Activated CD4-positive, alpha-beta T cell treated with anti-CD3 and anti-CD28 coated beads, Interleukin-10, Interleukin-2, amounts not matched to agents 100 ng/mL and 50 ng/mL, durations not matched to agents 16 hours and 8 hours (primary cell): ENCODE measurements around the gene TNNT1.

Source experiments
- DNase-seq: peaks from one replicate; pipeline ENCODE4 v3.0.0-alpha.2; 2020

Gene TNNT1

DNA sequence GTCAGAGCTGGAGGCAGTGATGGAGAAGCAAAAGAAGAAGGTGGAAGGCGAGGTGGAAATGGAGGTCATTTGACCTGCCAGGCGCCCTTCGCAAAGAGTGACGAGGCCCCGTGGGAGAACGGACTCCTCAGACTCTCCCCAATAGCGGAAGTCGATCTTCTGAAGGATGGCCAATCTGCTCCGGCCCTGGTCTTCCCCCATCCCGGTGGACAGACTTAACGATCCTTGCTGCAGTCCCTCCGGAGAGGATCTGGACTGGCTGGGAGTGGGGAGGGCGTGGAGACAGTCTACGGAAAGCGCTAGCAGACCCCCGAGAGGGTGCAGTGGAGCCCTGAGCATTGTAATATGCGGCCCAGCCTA is 61.5 kb downstream of the TNNT1 start:
- DNase-seq: no peak

DNA sequence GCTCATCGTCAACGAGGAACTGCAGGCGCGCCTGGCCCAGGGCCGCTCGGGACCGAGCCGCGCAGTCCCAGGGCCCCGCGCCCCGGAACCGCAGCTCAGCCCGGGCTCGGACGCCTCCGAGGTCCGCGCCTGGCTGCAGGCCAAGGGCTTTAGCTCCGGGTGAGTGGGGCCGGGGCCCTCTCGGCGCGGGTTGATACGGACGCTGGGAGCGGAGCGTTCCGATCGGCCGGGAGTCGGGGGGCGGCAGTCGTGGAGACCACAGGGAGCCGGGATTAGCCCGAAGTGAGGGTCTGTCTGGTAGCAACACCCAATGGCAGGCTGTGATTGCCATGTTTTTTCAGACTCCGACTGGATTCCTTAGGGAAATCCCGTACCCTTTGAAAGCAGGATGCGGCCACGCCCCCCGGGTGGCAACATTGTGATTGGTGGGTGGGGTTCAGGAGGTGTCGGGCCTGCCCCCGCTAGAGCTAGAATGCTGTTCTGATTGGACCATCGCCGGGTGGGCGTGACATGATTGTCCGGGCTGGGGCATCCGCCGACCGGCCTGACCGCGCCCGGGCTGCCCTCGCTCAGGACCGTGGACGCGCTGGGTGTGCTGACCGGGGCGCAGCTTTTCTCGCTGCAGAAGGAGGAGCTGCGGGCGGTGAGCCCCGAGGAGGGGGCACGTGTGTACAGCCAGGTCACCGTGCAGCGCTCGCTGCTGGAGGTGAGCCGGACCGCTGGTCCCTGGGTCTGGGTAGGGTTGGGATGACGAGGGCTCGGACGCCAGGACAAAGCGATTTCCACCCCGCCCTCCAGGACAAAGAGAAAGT is 62.1 kb downstream of the TNNT1 start:
- DNase-seq: peak; percentile 65

DNA sequence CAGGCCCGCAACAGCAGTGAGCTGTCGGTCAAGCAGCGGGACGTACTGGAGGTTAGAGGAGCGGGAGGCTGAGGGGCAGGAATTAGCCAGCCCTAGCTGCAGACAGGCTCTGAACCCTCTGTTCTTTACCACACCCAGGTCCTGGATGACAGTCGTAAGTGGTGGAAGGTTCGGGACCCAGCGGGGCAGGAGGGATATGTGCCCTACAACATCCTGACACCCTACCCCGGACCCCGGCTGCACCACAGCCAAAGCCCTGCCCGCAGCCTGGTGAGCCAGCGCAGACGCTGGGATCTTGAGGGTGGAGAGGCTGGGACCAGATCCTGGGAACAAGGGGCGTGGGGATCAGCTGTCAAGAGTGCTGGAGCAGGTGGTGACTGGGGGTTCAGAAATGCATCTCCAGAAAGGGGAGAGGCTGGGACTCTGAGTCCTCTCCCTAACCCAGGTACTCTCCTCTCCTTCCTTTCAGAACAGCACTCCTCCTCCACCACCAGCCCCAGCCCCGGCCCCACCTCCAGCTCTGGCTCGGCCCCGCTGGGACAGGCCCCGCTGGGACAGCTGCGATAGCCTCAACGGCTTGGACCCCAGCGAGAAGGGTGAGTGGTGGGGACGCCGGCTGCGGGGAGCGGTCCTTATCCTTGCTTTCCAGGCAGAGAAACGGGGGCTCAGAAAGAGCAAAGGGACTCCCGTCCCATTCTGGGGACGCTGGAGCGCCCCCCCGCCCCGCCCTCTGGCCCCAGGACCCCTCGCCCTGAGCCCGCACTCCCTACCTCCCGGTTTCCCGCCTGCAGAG is 62.9 kb downstream of the TNNT1 start:
- DNase-seq: no peak

- no peak for DNase-seq
Measured at GRCh38 chr19:55084416-55084815, 64.6 kb downstream of the TNNT1 start.

DNA sequence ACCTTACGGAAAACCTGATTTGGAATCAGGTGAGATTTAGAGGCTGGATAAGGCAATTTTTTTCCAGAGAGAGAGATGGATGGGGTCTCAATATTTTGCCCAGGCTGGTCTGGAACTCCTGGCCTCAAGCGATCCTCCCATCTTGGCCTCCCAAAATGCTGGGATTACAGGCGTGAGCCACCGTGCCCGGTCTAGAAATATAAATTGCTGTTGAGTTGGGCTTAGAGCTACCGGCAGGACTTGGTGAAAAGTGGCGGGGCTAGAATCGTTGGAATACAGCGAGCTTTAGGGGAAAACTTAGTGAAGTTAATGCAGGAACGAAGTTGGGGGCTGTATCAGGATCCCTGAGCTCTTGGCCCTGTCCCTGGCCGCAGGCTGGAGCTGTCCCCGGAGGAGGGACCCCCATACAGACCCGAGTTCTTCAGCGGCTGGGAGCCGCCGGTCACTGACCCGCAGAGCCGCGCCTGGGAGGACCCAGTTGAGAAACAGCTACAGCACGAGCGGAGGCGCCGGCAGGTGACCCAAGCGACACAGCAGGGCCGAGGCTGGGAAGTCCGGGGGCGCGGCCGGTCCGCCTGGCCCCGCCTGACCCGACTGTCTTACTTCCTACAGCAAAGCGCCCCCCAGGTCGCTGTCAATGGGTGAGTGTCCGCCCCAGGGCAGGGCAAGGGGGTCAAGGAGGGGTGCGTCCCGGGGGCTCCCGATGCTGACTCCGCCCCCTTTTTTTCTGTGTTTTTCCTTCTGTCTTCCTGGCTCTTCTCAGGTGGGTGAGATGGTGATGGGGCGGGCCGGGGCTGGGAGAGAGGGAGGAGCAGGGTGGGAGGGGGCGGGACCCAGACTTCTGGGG is 65.8 kb downstream of the TNNT1 start:
- DNase-seq: no peak
